Nephron (organoid): Measurements from ENCODE around the gene THBS4.

ENCODE experiments used
- H3K27ac Mint-ChIP-seq, 3 experiments: 2 replicates each; pipeline ENCODE4 v1.8.0; 2020; ENCODE audit warnings: mixed read lengths in 3 of 3, mild to moderate bottlenecking in 2 of 3, moderate library complexity in 1 of 3
- H3K27me3 Mint-ChIP-seq: 2 replicates; pipeline ENCODE4 v1.8.0; 2021; ENCODE audit warnings: low read depth, mild to moderate bottlenecking, moderate library complexity, mixed read lengths
- H3K36me3 Mint-ChIP-seq: 2 replicates; pipeline ENCODE4 v1.8.0; 2020; ENCODE audit warnings: low read depth, mixed read lengths
- H3K4me1 Mint-ChIP-seq: 2 replicates; pipeline ENCODE4 v1.8.0; 2020; ENCODE audit warnings: mixed read lengths
- H3K4me3 Mint-ChIP-seq, 3 experiments: 2 replicates each; pipeline ENCODE4 v1.8.0; 2020; ENCODE audit warnings: mild to moderate bottlenecking in 3 of 3, mixed read lengths in 3 of 3, moderate library complexity in 2 of 3
- H3K9me3 Mint-ChIP-seq: 2 replicates; pipeline ENCODE4 v1.8.0; 2020; ENCODE audit warnings: mixed read lengths
- CTCF ChIP-seq, 3 experiments: fragments of 200-600 bp; sonication (generic); IDR thresholded peaks; one replicate each; pipeline ENCODE4 v1.5.0; 2021; ENCODE audit warnings: antibody characterized with exemption in 3 of 3; ENCODE audit not compliant: unreplicated experiment in 3 of 3

THBS4 gene

GRCh38 chr5:80048084-80048780, 13.1 kb downstream of the THBS4 start:
- no peaks in the 10 kb centered on the region for H3K36me3 Mint-ChIP-seq

GRCh38 chr5:80052464-80052863, 17.3 kb downstream of the THBS4 start:
- H3K27ac Mint-ChIP-seq: no peak overlapping the region

More at GRCh38 chr5:80048084-80048780, 13.1 kb downstream of the THBS4 start:
- Mint-ChIP-seq H3K4me3 (no peak overlapping the region), H3K9me3 (no peaks in the 10 kb centered on the region), H3K27me3 (peaks cover 9% of the 10 kb centered on the region), H3K27ac (no peak overlapping the region), H3K4me1 (no peaks in the 10 kb centered on the region)
- TF ChIP-seq CTCF (IDR thresholded peaks at IDR 0.05; ENCODE audit: unreplicated experiment in 3 of 3): no peak

DNA sequence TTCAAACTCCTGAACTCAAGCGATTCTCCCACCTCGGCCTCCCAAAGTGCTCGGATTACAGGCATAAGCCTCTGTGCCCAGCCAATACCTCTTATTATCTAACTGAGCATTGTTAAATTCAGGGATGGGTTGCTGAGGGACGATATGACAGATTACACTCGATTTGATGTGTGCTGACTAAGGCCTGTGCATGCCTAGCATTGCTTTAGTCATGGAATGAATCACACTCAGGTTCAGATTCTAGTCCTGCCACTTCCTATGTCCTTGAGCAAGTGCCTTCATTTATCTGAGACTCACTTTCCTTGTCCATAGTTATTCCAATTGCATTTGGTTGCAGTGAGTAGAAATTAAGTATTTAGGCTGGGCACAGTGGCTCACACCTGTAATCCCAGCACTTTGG, 19.5 kb downstream of the THBS4 start:
- H3K36me3 Mint-ChIP-seq: no peaks in the 10 kb centered on the region
- no peak overlapping the region for H3K27ac Mint-ChIP-seq
- H3K9me3 Mint-ChIP-seq: no peaks in the 10 kb centered on the region
- no peak overlapping the region for H3K4me3 Mint-ChIP-seq
- no peaks in the 10 kb centered on the region for H3K4me1 Mint-ChIP-seq
- no peak for TF ChIP-seq CTCF (IDR thresholded peaks at IDR 0.05; ENCODE audit: unreplicated experiment in 3 of 3)
- H3K27me3 Mint-ChIP-seq: peaks cover 4% of the 10 kb centered on the region

More at GRCh38 chr5:80052464-80052863, 17.3 kb downstream of the THBS4 start:
- peaks cover 9% of the 10 kb centered on the region for H3K27me3 Mint-ChIP-seq
- no peak for TF ChIP-seq CTCF (IDR thresholded peaks at IDR 0.05; ENCODE audit: unreplicated experiment in 3 of 3)
- no peak overlapping the region for H3K4me3 Mint-ChIP-seq
- H3K9me3 Mint-ChIP-seq: no peaks in the 10 kb centered on the region
- no peaks in the 10 kb centered on the region for H3K36me3 Mint-ChIP-seq
- H3K4me1 Mint-ChIP-seq: no peaks in the 10 kb centered on the region

GRCh38 chr5:80055491-80056170, 20.5 kb downstream of the THBS4 start:
- no peaks in the 10 kb centered on the region for H3K36me3 Mint-ChIP-seq
- H3K27me3 Mint-ChIP-seq: no peaks in the 10 kb centered on the region
- H3K27ac Mint-ChIP-seq: no peak overlapping the region
- H3K9me3 Mint-ChIP-seq: no peaks in the 10 kb centered on the region
- H3K4me3 Mint-ChIP-seq: no peak overlapping the region
- no peaks in the 10 kb centered on the region for H3K4me1 Mint-ChIP-seq
- TF ChIP-seq CTCF (IDR thresholded peaks at IDR 0.05; ENCODE audit: unreplicated experiment in 3 of 3): no peak

DNA sequence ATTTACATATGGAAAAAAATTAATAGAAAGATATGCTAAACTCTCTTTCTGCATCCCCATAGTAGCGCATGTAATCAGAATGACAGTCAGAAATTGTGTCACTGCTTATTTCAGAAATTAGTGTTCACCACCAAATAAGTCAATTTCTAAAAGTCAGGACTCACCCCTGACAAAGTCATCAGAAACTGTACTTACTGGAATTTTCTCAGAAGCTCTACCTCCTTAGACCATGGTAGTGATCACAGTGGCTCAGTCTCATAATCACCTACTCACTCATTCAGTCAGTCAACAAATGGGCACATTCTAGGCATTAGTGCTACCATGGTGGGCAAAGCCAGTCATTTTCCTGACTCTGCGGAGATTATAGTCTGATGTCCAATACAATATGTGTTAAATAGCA, 22.0 kb downstream of the THBS4 start:
- H3K36me3 Mint-ChIP-seq: no peaks in the 10 kb centered on the region

More for the DNA sequence above, 22.0 kb downstream of the THBS4 start:
- no peak overlapping the region for H3K4me3 Mint-ChIP-seq
- H3K9me3 Mint-ChIP-seq: no peaks in the 10 kb centered on the region
- no peaks in the 10 kb centered on the region for H3K27me3 Mint-ChIP-seq
- no peak for TF ChIP-seq CTCF (IDR thresholded peaks at IDR 0.05; ENCODE audit: unreplicated experiment in 3 of 3)
- H3K4me1 Mint-ChIP-seq: no peaks in the 10 kb centered on the region
- no peak overlapping the region for H3K27ac Mint-ChIP-seq
